ENCODE measurements around the gene CDH1.

Gene CDH1

DNA sequence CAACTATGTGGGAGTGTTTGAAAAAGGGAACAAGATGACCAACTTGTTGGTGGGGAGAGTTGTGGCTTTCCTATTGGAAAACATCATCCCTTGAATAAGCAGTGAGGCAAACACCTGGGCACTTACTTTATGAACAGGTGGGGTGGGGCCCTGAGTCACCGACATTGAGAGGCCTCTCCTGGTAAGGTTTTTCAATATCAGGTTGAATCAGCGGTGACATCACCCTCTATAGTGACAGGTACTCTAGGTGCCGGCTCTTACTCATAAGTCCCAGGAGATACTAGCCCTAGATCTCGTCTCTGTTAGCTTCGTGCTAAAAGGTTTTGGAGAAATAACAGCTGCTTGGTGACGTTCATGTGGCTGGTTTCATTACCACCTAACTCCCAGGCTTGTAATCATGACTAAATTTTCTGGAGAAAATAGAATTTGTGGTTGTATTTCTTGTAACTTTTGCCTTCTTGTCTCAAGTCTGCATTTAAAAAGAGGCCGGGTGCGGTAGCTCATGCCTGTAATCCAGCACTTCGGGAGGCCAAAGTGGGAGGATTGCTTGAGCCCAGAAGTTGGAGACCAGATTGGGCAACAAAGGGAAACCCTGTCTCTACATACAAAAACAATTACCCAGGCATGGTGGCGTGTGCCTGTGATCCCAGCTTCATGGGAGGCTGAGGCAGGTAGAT is 19.3 kb downstream of the CDH1 start:
- Histone ChIP-seq H3K4me3 (ENCODE audit: low read depth, low read length) (no peak overlapping the region), H3K27ac (no peak overlapping the region)
- TF ChIP-seq, protein P1, sequence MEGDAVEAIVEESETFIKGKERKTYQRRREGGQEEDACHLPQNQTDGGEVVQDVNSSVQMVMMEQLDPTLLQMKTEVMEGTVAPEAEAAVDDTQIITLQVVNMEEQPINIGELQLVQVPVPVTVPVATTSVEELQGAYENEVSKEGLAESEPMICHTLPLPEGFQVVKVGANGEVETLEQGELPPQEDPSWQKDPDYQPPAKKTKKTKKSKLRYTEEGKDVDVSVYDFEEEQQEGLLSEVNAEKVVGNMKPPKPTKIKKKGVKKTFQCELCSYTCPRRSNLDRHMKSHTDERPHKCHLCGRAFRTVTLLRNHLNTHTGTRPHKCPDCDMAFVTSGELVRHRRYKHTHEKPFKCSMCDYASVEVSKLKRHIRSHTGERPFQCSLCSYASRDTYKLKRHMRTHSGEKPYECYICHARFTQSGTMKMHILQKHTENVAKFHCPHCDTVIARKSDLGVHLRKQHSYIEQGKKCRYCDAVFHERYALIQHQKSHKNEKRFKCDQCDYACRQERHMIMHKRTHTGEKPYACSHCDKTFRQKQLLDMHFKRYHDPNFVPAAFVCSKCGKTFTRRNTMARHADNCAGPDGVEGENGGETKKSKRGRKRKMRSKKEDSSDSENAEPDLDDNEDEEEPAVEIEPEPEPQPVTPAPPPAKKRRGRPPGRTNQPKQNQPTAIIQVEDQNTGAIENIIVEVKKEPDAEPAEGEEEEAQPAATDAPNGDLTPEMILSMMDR (IDR thresholded peaks at IDR 0.05; ENCODE audit: low read depth, low read length) = no peak

DNA sequence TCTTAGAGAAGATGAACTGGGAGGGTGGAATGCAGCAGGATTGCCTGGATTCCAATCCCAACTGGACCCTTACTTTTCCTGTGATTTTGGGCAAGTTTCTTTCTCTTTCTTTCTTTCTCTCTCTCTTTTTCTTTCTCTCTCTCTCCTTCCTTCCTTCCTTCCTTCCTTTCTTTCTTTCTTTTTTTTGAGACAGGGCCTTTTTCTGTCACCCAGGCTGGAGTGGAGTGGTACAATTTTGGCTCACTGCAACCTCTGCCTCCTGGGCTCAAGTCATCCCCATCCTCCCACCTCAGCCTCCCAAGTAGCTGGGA is 20.5 kb downstream of the CDH1 start:
- Histone ChIP-seq H3K4me3 (ENCODE audit: low read depth, low read length) (no peak overlapping the region), H3K27me3 (ENCODE audit: insufficient read depth, low read depth, severe bottlenecking) (no peaks in the 10 kb centered on the region), H3K27ac (no peak overlapping the region), H3K36me3 (no peaks in the 10 kb centered on the region), H3K9me3 (ENCODE audit: severe bottlenecking) (no peaks in the 10 kb centered on the region)
- no peak for DNase-seq
- TF ChIP-seq, protein P1 (IDR thresholded peaks at IDR 0.05; ENCODE audit: low read depth, low read length) = no peak

More for the DNA sequence above, 19.3 kb downstream of the CDH1 start:
- DNase-seq = no peak
- Histone ChIP-seq H3K27me3 (ENCODE audit: insufficient read depth, low read depth, severe bottlenecking) (no peaks in the 10 kb centered on the region), H3K36me3 (no peaks in the 10 kb centered on the region), H3K9me3 (ENCODE audit: severe bottlenecking) (no peaks in the 10 kb centered on the region)

DNA sequence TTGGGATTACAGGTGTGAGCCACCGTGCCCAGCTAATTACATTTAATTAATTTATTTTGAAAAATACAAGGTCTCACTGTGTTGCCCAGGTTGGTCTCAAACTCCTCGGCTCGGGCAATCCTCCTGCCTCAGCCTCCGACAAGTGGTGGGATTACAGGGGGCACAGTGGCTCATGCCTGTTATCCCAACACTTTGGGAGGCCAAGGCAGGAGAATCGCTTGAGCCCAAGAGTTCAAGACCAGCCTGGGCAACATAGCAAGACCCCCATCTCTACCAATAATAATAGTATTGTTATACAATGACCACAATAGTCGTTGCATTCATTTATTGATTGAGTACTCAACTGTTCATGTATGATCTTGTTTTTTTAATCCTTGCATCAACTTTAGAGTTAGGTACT is 22.0 kb downstream of the CDH1 start:
- Histone ChIP-seq H3K36me3 (no peaks in the 10 kb centered on the region), H3K9me3 (ENCODE audit: severe bottlenecking) (no peaks in the 10 kb centered on the region), H3K27ac (no peak overlapping the region), H3K4me3 (ENCODE audit: low read depth, low read length) (no peak overlapping the region), H3K27me3 (ENCODE audit: insufficient read depth, low read depth, severe bottlenecking) (no peaks in the 10 kb centered on the region)
- TF ChIP-seq, protein P1 (IDR thresholded peaks at IDR 0.05; ENCODE audit: low read depth, low read length) = no peak
- no peak for DNase-seq

DNA sequence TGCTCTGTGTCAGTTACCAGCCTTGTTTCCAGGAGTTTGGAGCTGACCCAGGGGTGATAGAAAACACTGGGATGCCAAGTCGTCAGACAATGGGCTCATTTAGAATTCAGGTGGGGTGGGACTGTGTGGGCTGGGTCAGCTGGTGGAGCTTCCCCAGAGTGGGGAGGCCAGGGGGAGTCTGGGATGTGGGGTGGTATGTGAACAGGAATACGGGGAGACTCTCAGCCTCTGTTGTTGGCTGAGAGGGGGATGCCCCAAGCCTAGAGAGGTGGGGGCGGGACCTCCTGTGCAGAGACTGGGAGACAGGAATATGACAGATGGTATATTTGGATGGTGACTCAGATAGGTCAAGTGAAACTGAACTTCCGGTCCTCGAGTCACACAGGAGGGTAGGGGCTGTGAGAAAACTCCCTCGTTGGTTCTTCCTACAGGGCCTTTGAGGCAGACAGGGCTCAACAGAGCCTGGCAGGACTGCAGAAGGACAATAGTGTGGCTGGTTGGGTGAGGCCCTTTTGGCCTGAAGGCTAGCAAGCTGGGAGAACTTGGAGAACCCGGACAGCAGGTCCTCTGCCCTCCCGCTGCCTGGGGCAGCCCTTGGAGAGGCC is 23.7 kb downstream of the CDH1 start:
- Histone ChIP-seq H3K4me3 (ENCODE audit: low read depth, low read length) (no peak overlapping the region), H3K9me3 (ENCODE audit: severe bottlenecking) (no peaks in the 10 kb centered on the region), H3K27me3 (ENCODE audit: insufficient read depth, low read depth, severe bottlenecking) (no peaks in the 10 kb centered on the region), H3K27ac (no peak overlapping the region), H3K36me3 (no peaks in the 10 kb centered on the region)
- DNase-seq = no peak
- TF ChIP-seq, protein P1 (IDR thresholded peaks at IDR 0.05; ENCODE audit: low read depth, low read length) = no peak

- no peaks in the 10 kb centered on the region for H3K27me3 ChIP-seq (ENCODE audit: insufficient read depth, low read depth, severe bottlenecking)
- H3K9me3 ChIP-seq (ENCODE audit: severe bottlenecking) = no peaks in the 10 kb centered on the region
- H3K4me3 ChIP-seq (ENCODE audit: low read depth, low read length) = no peak overlapping the region
- TF ChIP-seq, protein P1 (IDR thresholded peaks at IDR 0.05; ENCODE audit: low read depth, low read length) = no peak
- DNase-seq = no peak
- no peak overlapping the region for H3K27ac ChIP-seq
- H3K36me3 ChIP-seq = no peaks in the 10 kb centered on the region
Measured at GRCh38 chr16:68762996-68763756, 26.1 kb downstream of the CDH1 start.
